ENCODE results near the gene PGAP1. TPM values are rescaled to one million over a fixed set of nuclear protein-coding genes. Genes with fewer than 3 reads are reported as not detected.

The PGAP1 gene
- polyA plus RNA-seq, 3 donors: 0.10 to 0.81 (median 0.33) TPM

GRCh38 chr2:196970099-196970498 lies 43.6 kb upstream of the PGAP1 start:
- no peak overlapping the region for H3K9ac ChIP-seq (ENCODE audit: insufficient read depth, low read length, poor library complexity, severe bottlenecking)
- no peaks in the 10 kb centered on the region for H3K4me1 Mint-ChIP-seq
- H3K4me1 ChIP-seq (ENCODE audit: control insufficient read depth in 1 of 2, insufficient read depth in 2 of 2, low read length in 2 of 2): no peaks in the 10 kb centered on the region
- no peaks in the 10 kb centered on the region for H3K79me2 ChIP-seq (ENCODE audit: insufficient read depth, low read length)
- H3K9me3 Mint-ChIP-seq: peaks cover 0 to 3% (median 0%) of the 10 kb centered on the region in 7 donors
- no peaks in the 10 kb centered on the region for H4K20me1 ChIP-seq (ENCODE audit: insufficient read depth, low read length)
- H3K27ac Mint-ChIP-seq: no peak overlapping the region
- no peak overlapping the region for H3K4me3 Mint-ChIP-seq
- H2AFZ ChIP-seq (ENCODE audit: insufficient read depth, low read depth, low read length, poor library complexity, severe bottlenecking): no peak overlapping the region
- no peaks in the 10 kb centered on the region for H3K36me3 ChIP-seq (replicated peaks in 1 of 2; ENCODE audit: control insufficient read depth in 1 of 2, insufficient read depth in 2 of 2, low read length in 2 of 2)
- no peak overlapping the region for H3K4me2 ChIP-seq (replicated peaks; ENCODE audit: extremely low read depth, low read length, poor library complexity, severe bottlenecking)
- DNase-seq: no peak
- no peak overlapping the region for H3K4me3 ChIP-seq (replicated peaks in 1 of 3; ENCODE audit: low read depth in 2 of 3, low read length in 3 of 3)
- no CpG with 5 or more reads among the region's 4 CpGs for WGBS (ENCODE audit: insufficient coverage)
- TF ChIP-seq, protein P1, sequence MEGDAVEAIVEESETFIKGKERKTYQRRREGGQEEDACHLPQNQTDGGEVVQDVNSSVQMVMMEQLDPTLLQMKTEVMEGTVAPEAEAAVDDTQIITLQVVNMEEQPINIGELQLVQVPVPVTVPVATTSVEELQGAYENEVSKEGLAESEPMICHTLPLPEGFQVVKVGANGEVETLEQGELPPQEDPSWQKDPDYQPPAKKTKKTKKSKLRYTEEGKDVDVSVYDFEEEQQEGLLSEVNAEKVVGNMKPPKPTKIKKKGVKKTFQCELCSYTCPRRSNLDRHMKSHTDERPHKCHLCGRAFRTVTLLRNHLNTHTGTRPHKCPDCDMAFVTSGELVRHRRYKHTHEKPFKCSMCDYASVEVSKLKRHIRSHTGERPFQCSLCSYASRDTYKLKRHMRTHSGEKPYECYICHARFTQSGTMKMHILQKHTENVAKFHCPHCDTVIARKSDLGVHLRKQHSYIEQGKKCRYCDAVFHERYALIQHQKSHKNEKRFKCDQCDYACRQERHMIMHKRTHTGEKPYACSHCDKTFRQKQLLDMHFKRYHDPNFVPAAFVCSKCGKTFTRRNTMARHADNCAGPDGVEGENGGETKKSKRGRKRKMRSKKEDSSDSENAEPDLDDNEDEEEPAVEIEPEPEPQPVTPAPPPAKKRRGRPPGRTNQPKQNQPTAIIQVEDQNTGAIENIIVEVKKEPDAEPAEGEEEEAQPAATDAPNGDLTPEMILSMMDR (IDR thresholded peaks at IDR 0.05): no peak
- H3K9me3 ChIP-seq (replicated peaks in 1 of 2; ENCODE audit: control insufficient read depth in 1 of 2, insufficient read depth in 1 of 2, low read length in 2 of 2): no peaks in the 10 kb centered on the region
- peaks cover 0 to 3% (median 2%) of the 10 kb centered on the region in 3 donors for H3K27me3 Mint-ChIP-seq (ENCODE audit: low read depth in 3 of 3)
- H3K36me3 Mint-ChIP-seq: peaks cover 0 to 2% of the 10 kb centered on the region in 2 donors
- no peak overlapping the region for H3K27ac ChIP-seq (ENCODE audit: low read depth in 1 of 2, low read length in 2 of 2)
- H3K27me3 ChIP-seq (ENCODE audit: control insufficient read depth in 2 of 2, insufficient read depth in 2 of 2, low read length in 2 of 2): no peaks in the 10 kb centered on the region
- intact Hi-C loops (cut with micrococcal nuclease): no loop called here

DNA sequence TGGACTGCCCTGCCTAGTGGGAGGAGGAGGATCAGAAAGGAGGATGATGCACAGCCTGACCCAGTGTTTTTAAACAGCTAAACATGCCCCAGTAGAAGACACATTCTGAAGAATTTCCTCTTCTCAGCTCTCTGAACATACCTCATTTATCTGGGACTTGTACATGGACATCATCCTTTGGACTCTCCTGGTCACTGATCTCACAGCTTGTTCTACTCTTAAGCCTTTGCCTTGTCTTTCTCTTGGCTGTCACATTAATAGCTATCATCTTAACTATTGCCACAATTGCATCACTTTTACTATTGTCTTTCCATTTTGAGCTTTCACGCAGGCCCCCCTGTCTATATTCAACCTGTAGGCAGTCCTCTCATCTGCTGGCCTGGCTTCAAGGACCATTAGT lies 42.0 kb upstream of the PGAP1 start:
- peaks cover 0 to 3% (median 2%) of the 10 kb centered on the region in 3 donors for H3K27me3 Mint-ChIP-seq (ENCODE audit: low read depth in 3 of 3)
- intact Hi-C loops (cut with micrococcal nuclease): no loop called here
- Histone ChIP-seq H3K79me2 (ENCODE audit: insufficient read depth, low read length) (no peaks in the 10 kb centered on the region), H3K27me3 (ENCODE audit: control insufficient read depth in 2 of 2, insufficient read depth in 2 of 2, low read length in 2 of 2) (no peaks in the 10 kb centered on the region), H3K4me1 (ENCODE audit: control insufficient read depth in 1 of 2, insufficient read depth in 2 of 2, low read length in 2 of 2) (no peaks in the 10 kb centered on the region), H4K20me1 (ENCODE audit: insufficient read depth, low read length) (no peaks in the 10 kb centered on the region), H3K4me3 (replicated peaks in 1 of 3; ENCODE audit: low read depth in 2 of 3, low read length in 3 of 3) (no peak overlapping the region), H3K36me3 (replicated peaks in 1 of 2; ENCODE audit: control insufficient read depth in 1 of 2, insufficient read depth in 2 of 2, low read length in 2 of 2) (no peaks in the 10 kb centered on the region), H2AFZ (ENCODE audit: insufficient read depth, low read depth, low read length, poor library complexity, severe bottlenecking) (no peak overlapping the region), H3K4me2 (replicated peaks; ENCODE audit: extremely low read depth, low read length, poor library complexity, severe bottlenecking) (no peak overlapping the region), H3K9ac (ENCODE audit: insufficient read depth, low read length, poor library complexity, severe bottlenecking) (no peak overlapping the region), H3K27ac (ENCODE audit: low read depth in 1 of 2, low read length in 2 of 2) (no peak overlapping the region), H3K9me3 (replicated peaks in 1 of 2; ENCODE audit: control insufficient read depth in 1 of 2, insufficient read depth in 1 of 2, low read length in 2 of 2) (no peaks in the 10 kb centered on the region)
- H3K9me3 Mint-ChIP-seq: peaks cover 0 to 3% (median 0%) of the 10 kb centered on the region in 7 donors
- peaks cover 0 to 2% of the 10 kb centered on the region in 2 donors for H3K36me3 Mint-ChIP-seq
- DNase-seq: no peak
- H3K4me1 Mint-ChIP-seq: no peaks in the 10 kb centered on the region
- TF ChIP-seq, protein P1 (IDR thresholded peaks at IDR 0.05): no peak
- H3K27ac Mint-ChIP-seq: peak overlapping the region in 1 of 7 donors; percentile 71
- 100% methylated on average over 1 of the region's 1 CpG for WGBS (ENCODE audit: insufficient coverage)
- no peak overlapping the region for H3K4me3 Mint-ChIP-seq
